OCI-LY1 (cell line): Measurements from ENCODE around the gene S100A2.

ENCODE experiments used
- EZH2 ChIP-seq: fragments of 200-600 bp; sonication (generic), shearing (Covaris generic); IDR thresholded peaks from 2 replicates; pipeline ENCODE4 v1.8.0; 2017; ENCODE audit warnings: borderline replicate concordance, mixed run types, mild to moderate bottlenecking, antibody characterized with exemption, low read length, moderate library complexity, mixed read lengths
- TF ChIP-seq, protein P1 (sequence below): fragments of 200-600 bp; sonication (generic), shearing (Covaris generic); IDR thresholded peaks from 2 replicates; pipeline ENCODE4 v1.5.1; 2017; ENCODE audit warnings: mild to moderate bottlenecking, antibody characterized with exemption, low read length, moderate library complexity, mixed read lengths

DNA sequence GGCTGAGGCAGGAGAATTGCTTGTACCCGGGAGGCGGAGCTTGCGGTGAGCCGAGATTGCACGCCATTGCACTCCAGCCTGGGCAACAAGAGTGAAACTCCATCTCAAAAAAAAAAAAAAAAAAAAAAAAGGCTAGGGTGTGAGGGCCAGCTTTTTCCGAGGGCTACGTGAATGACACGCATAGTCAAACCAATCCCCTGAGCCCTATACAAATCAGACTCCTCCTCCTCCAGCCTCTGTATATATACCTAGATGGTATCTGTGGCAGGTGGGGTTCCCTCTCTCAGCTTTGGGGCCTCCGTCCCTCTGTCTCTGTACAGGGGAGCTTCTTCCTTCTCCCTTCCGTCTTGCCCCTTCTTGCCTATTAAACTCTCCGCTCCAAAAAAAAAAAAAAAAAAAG is 40.5 kb upstream of the S100A2 start:
- TF ChIP-seq, protein P1, sequence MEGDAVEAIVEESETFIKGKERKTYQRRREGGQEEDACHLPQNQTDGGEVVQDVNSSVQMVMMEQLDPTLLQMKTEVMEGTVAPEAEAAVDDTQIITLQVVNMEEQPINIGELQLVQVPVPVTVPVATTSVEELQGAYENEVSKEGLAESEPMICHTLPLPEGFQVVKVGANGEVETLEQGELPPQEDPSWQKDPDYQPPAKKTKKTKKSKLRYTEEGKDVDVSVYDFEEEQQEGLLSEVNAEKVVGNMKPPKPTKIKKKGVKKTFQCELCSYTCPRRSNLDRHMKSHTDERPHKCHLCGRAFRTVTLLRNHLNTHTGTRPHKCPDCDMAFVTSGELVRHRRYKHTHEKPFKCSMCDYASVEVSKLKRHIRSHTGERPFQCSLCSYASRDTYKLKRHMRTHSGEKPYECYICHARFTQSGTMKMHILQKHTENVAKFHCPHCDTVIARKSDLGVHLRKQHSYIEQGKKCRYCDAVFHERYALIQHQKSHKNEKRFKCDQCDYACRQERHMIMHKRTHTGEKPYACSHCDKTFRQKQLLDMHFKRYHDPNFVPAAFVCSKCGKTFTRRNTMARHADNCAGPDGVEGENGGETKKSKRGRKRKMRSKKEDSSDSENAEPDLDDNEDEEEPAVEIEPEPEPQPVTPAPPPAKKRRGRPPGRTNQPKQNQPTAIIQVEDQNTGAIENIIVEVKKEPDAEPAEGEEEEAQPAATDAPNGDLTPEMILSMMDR = no peak
- TF ChIP-seq EZH2 = no peak
